PC-9 (cell line): ENCODE results near the gene SF1. TPM values are rescaled to one million over a fixed set of nuclear protein-coding genes. Genes with fewer than 3 reads are reported as not detected.

Experiments
- BruUV-seq: library from RNA; stranded (reverse); fragments of 400-500 nt; replicated peaks from 2 replicates; lab custom pipeline; 2021; lab: Mats Ljungman, UMichigan
- CTCF ChIA-PET: fragments of 300-600 bp; sonication (Branson Sonifier 250); formaldehyde crosslinking; loops from one replicate; lab custom pipeline; 2022; ENCODE audit warnings: antibody characterized with exemption; lab: Charles Lee
- POLR2A ChIA-PET: fragments of 300-600 bp; sonication (Branson Sonifier 250); formaldehyde crosslinking; loops from one replicate; lab custom pipeline; 2022; ENCODE audit warnings: antibody characterized with exemption; ENCODE audit not compliant: unreplicated experiment; lab: Charles Lee
- DNase-seq, 2 experiments: peaks; one replicate each; pipeline versions ENCODE4 v3.0.0 to v3.0.0-alpha.2; 2015 to 2022; ENCODE audit warnings: mixed read lengths in 1 of 2
- H2AFZ ChIP-seq: fragments of 200-600 bp; sonication (generic); 2 replicates; pipeline ENCODE4 v1.8.1; 2017; ENCODE audit warnings: antibody characterized with exemption
- H3F3A ChIP-seq: fragments of 200-600 bp; sonication (generic); 2 replicates; pipeline ENCODE4 v1.8.1; 2017; ENCODE audit warnings: antibody characterized with exemption, mild to moderate bottlenecking, low read depth; ENCODE audit not compliant: insufficient read depth
- H3K27ac ChIP-seq: fragments of 200-600 bp; sonication (generic); 2 replicates; pipeline ENCODE4 v1.6.1; 2016; ENCODE audit warnings: mixed run types
- H3K27me3 ChIP-seq: fragments of 200-600 bp; sonication (generic); 2 replicates; pipeline ENCODE4 v1.6.1; 2016; ENCODE audit warnings: low read depth, mixed run types; ENCODE audit not compliant: insufficient read depth
- H3K36me3 ChIP-seq: fragments of 200-600 bp; sonication (generic); 2 replicates; pipeline ENCODE4 v1.6.1; 2016; ENCODE audit warnings: low read depth, mixed run types
- H3K4me1 ChIP-seq: fragments of 200-600 bp; sonication (generic); replicated peaks from 2 replicates; pipeline ENCODE4 v1.6.1; 2016; ENCODE audit warnings: mixed run types; ENCODE audit not compliant: insufficient read depth
- H3K4me2 ChIP-seq: fragments of 200-600 bp; sonication (generic); 2 replicates; pipeline ENCODE4 v1.6.1; 2017; ENCODE audit warnings: mixed run types
- H3K4me3 ChIP-seq: fragments of 200-600 bp; sonication (generic); 2 replicates; pipeline ENCODE4 v1.6.1; 2016; ENCODE audit warnings: mixed run types
- H3K79me2 ChIP-seq: fragments of 200-600 bp; sonication (generic); 2 replicates; pipeline ENCODE4 v1.6.1; 2017; ENCODE audit warnings: low read depth, mixed run types
- H3K9me2 ChIP-seq: fragments of 200-600 bp; sonication (generic); 2 replicates; pipeline ENCODE4 v1.8.1; 2017; ENCODE audit warnings: mild to moderate bottlenecking; ENCODE audit not compliant: insufficient read depth
- H3K9me3 ChIP-seq: fragments of 200-600 bp; sonication (generic); 2 replicates; pipeline ENCODE4 v1.8.1; 2016; ENCODE audit warnings: low read depth; ENCODE audit not compliant: insufficient read depth
- H4K20me1 ChIP-seq: fragments of 200-600 bp; sonication (generic); 2 replicates; pipeline ENCODE4 v1.8.1; 2017; ENCODE audit not compliant: insufficient read depth
- CTCF ChIP-seq: fragments of 200-600 bp; sonication (generic); conservative IDR thresholded peaks from 2 replicates; pipeline ENCODE4 v1.6.1; 2017; ENCODE audit warnings: mixed run types, antibody characterized with exemption, mild to moderate bottlenecking, moderate library complexity
- EZH2 ChIP-seq: fragments of 200-600 bp; sonication (generic); IDR thresholded peaks from 2 replicates; pipeline ENCODE4 v1.8.0; 2017; ENCODE audit warnings: antibody characterized with exemption, low read depth
- intact Hi-C: fragments of 100-400 bp; cut with micrococcal nuclease; formaldehyde crosslinking; loops from one replicate; pipeline ENCODE4 v1.10.0; 2022; ENCODE audit not compliant: unreplicated experiment
- total RNA-seq: library from RNA; stranded (reverse); gene quantifications from 2 replicates; pipeline ENCODE4 v1.2.3, GENCODE V29; 2021

The SF1 gene
- total RNA-seq, 1 experiment from 2014 or later, result 336 TPM

- intact Hi-C loops, result no loop called here
- Histone ChIP-seq H3K27ac (no peak overlapping the region), H3F3A (peaks cover 71% of the 10 kb centered on the region), H2AFZ (no peak overlapping the region), H3K9me2 (no peaks in the 10 kb centered on the region), H4K20me1 (peaks cover 45% of the 10 kb centered on the region), H3K4me1 (no peaks in the 10 kb centered on the region), H3K4me3 (no peak overlapping the region), H3K4me2 (no peak overlapping the region), H3K27me3 (no peaks in the 10 kb centered on the region), H3K36me3 (peaks cover 20% of the 10 kb centered on the region), H3K9me3 (no peaks in the 10 kb centered on the region), H3K79me2 (no peaks in the 10 kb centered on the region)
- no peak for TF ChIP-seq CTCF
- TF ChIP-seq EZH2, result no peak
- ChIA-PET CTCF (interaction anchor here (0.6 kb wide), 1 partner anchor 133 kb away, joined by 4 read pairs; no protein-coding TSS in a partner anchor), POLR2A (interaction anchor here (0.6 to 0.7 kb wide), 2 partner anchors 18 to 1944 kb away, joined by 3 to 6 read pairs; no protein-coding TSS in a partner anchor)
- no peak for DNase-seq
- BruUV-seq, result no TSS peak
Observed at GRCh38 chr11:64760759-64761420, 17.5 kb downstream of the SF1 start.

GRCh38 chr11:64759722-64760719 is 18.3 kb downstream of the SF1 start, which contains the start of gene PYGM:
Gene PYGM (minus strand): TSS chr11:64759974. CDS start chr11:64759898, 76 bp downstream.
- H3K4me3 ChIP-seq, result no peak within 1 kb of the TSS
- no peak for DNase-seq
- no peaks in the 10 kb centered on the region for H3K4me1 ChIP-seq
- H3K9me3 ChIP-seq, result no peaks in the 10 kb centered on the region
- BruUV-seq, result no TSS peak
- peaks cover 36% of the 10 kb centered on the region for H4K20me1 ChIP-seq
- no peaks in the 10 kb centered on the region for H3K79me2 ChIP-seq
- no peak within 1 kb of the TSS for H2AFZ ChIP-seq
- POLR2A ChIA-PET, result no interaction called here
- H3K27me3 ChIP-seq, result no peaks in the 10 kb centered on the region
- peaks cover 65% of the 10 kb centered on the region for H3F3A ChIP-seq
- peaks cover 16% of the 10 kb centered on the region for H3K36me3 ChIP-seq
- H3K9me2 ChIP-seq, result no peaks in the 10 kb centered on the region
- TF ChIP-seq EZH2, result no peak
- no peak for TF ChIP-seq CTCF
- H3K4me2 ChIP-seq, result no peak within 1 kb of the TSS
- H3K27ac ChIP-seq, result no peak within 1 kb of the TSS
- intact Hi-C loops, result no loop called here
- CTCF ChIA-PET, result interaction anchor here (0.7 kb wide), 1 partner anchor 34 kb away, joined by 5 read pairs; no protein-coding TSS in a partner anchor

GRCh38 chr11:64759131-64759721 is 19.1 kb downstream of the SF1 start:
- ChIA-PET POLR2A (no interaction called here), CTCF (no interaction called here)
- Histone ChIP-seq H3K4me3 (no peak overlapping the region), H3K27me3 (no peaks in the 10 kb centered on the region), H3K9me2 (no peaks in the 10 kb centered on the region), H3K27ac (no peak overlapping the region), H3K4me1 (no peaks in the 10 kb centered on the region), H3K79me2 (no peaks in the 10 kb centered on the region), H4K20me1 (peaks cover 28% of the 10 kb centered on the region), H2AFZ (no peak overlapping the region), H3K4me2 (no peak overlapping the region), H3F3A (peaks cover 57% of the 10 kb centered on the region), H3K9me3 (no peaks in the 10 kb centered on the region), H3K36me3 (peaks cover 9% of the 10 kb centered on the region; the same call in 1 of the 2 replicates)
- no peak for DNase-seq
- TF ChIP-seq EZH2, result no peak
- TF ChIP-seq CTCF, result no peak
- BruUV-seq, result no TSS peak
- intact Hi-C loops, result no loop called here
